ENCODE data around the gene REPIN1.

The REPIN1 gene

DNA sequence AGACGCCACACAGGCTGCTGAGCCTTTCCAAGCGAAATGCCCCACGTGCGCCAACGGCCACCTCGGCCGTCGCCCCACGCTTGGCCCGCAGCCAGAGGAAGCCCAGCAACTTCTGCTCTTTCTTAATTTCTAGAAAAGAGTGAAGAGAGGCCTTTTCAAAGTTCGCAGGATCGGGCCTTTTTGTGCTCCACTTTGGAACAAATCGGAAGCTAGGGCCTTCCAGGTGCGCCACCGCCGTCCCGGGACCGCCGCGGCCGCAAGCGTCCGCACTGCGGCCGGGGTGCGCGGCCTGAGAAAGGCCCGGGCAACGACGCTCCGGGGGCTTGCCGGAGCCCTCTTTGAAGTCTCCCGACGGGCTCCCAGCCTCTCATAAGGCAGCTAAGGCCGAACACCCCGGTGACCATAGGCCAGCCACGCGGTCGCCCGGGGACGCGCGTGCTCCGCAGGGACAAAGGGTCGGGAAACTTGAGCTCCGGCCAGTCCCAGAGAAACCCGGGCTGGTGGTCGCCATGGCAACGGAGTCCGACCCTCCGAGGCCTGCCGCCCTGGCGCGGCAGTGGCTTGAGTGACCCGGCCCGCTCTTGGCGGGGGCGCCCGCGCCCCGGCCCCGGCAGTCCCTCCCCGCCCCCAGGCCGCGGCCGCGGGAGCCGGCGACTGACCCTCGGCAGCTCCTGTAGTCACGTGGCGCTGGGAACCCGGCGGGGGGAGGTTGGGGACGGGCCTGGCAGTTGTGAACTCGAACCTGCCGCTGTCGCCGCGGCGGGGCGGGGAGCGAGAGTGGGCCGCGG lies at the start of gene REPIN1:
Gene REPIN1, plus strand, starts transcription at position 727 of the 788 bp plus-strand sequence. CDS start 890 bp downstream, outside the sequence.
- DNase-seq (ENCODE audit: low spot score): peak; percentile 85

DNA sequence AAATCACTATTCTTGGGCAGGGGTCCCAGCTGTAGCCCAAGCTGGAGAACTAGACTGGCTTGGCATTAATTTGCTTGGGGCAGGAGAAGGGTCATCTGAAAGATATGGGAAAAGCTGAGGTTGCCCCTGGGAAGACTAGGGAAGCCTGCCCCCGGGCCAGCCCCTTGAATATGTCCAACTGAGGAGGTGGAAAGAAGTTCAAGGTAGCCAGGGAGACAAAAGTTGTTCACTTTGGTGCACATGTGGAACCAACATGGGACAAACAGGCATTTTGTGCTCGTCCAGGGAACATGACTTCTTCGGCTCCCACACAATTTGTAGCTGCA lies 46.9 kb upstream of the REPIN1 start:
- no peak for DNase-seq (ENCODE audit: low spot score)

DNA sequence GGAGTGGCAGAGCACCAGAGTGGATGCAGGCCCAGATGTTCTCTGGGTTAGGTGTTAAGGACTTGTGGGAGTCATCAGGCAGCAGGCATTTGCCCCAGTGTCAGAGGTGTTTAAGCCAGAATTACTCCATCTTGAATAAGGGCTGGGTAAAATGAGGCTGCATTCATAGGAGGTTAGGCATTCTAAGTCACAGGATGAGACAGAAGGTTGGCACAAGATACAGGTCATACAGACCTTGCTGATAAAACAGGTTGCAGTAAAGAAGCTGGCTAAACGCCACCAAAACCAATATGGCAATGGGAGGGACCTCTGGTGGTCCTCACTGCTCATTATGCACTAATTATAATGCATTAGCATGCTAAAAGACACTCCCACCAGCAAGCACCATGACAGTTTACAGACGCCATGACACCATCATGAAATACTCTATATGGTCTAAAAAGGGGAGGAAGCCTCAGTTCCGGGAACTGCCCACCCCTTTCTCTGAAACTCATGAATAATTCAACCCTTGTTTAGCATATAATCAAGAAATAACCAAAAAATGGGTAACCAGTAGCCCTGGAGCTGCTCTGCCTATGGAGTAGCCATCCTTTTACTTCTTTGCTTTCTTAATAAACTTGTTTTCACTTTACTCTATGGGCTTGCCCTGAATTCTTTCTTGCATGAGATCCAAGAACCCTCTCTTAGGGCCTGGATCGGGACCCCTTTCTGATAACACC lies 46.3 kb upstream of the REPIN1 start:
- DNase-seq (ENCODE audit: low spot score): no peak

- peak; percentile 43 for DNase-seq (ENCODE audit: low spot score)
These were observed 45.6 kb upstream of the REPIN1 start, which contains the start of the genes ACTR3C and LRRC61 for GRCh38 chr7:150322833-150323681. Gene ACTR3C, minus strand, starts transcription at chr7:150323545. Its CDS starts 28,249 bp downstream, at chr7:150295296. Gene LRRC61, plus strand, starts transcription at chr7:150323355. Its CDS starts 13,507 bp downstream, at chr7:150336862.

GRCh38 chr7:150323682-150324372 lies 44.8 kb upstream of the REPIN1 start:
- DNase-seq (ENCODE audit: low spot score): no peak

DNA sequence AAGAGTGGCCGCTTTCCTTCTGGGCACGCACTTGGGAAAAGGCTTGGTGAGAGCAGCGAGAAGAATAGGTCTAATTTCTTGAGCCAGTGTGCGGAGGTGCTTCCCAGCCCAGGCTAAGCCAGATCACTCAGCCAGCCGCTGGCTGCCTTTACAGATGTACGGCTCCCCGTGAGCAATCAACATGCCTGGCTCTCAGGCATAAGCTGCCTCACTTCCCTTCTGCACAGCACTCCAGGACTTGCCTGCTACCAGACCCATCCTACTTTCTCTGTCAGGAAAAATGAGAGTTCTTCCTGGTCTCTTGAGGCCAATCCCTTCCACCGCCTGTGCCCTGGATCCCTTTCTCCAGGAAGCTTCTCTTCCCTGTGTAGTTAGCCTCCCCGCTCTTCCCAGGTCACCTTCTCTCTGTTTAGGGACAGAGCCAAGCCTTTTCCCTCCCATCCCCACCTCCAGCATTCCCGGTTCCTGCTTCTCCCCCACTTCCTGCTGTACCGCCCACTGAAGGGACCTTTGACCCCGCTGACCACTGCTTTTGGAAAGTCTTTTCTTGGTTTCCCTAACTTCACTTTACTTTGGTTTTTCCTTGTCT lies 44.2 kb upstream of the REPIN1 start:
- DNase-seq (ENCODE audit: low spot score): no peak

DNA sequence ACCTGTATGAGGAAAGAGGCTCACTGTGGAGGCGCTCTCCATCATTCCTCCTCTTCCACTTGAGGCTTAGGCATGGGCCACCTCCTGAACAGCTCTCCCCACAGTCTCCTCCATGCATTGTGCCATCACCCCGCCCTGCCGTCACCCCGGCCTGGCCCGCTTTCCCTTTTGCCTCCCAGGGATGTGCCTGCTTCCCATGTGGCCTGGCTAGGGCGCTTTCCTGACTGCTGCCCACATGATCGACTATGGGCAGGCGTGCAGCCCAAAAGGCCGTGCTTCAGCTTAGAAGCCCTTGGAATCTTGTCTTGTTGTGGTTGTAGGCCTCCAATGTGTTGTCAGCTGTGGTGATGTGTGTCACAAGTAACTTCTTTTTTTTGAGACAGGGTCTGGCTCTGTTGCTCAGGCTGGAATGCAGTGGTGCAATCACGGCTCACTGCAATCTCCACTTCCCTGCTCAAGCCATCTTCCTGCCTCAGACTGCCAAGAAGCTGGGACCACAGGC lies 43.5 kb upstream of the REPIN1 start:
- DNase-seq (ENCODE audit: low spot score): no peak

- no peak for DNase-seq (ENCODE audit: low spot score)
These were observed 42.7 kb upstream of the REPIN1 start for GRCh38 chr7:150325901-150326300.

DNA sequence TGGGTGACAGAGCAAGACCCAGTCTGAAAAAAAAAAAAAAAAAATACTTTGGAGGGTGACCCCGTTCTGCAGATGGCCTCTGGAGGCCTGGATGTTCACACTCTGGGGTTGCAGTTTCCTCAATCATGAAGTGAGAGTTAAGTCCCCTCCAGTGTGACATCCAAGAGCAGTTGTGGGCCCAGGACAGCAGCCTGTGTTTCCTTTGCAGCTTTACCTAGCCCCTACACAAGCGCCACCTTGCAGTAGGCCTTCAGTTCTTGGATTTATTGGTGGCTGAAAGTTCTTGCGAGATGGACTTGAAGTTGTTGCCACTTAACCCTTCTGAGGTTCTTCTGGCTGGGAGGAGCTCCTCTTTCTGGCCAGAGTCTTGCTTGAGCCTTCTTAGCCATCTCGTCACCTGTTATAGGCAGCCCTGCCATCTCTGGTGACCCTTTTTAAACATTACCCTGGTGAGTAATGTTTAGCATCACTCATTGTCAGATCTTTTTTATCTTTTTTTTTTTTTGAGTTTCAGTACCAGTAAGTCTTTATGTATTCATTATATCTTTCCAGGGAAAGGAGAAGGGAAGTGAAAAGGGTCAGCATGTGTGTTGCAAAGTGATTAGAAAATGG lies 41.9 kb upstream of the REPIN1 start:
- no peak for DNase-seq (ENCODE audit: low spot score)

GRCh38 chr7:150327308-150327707 lies 41.3 kb upstream of the REPIN1 start:
- DNase-seq (ENCODE audit: low spot score): no peak

DNA sequence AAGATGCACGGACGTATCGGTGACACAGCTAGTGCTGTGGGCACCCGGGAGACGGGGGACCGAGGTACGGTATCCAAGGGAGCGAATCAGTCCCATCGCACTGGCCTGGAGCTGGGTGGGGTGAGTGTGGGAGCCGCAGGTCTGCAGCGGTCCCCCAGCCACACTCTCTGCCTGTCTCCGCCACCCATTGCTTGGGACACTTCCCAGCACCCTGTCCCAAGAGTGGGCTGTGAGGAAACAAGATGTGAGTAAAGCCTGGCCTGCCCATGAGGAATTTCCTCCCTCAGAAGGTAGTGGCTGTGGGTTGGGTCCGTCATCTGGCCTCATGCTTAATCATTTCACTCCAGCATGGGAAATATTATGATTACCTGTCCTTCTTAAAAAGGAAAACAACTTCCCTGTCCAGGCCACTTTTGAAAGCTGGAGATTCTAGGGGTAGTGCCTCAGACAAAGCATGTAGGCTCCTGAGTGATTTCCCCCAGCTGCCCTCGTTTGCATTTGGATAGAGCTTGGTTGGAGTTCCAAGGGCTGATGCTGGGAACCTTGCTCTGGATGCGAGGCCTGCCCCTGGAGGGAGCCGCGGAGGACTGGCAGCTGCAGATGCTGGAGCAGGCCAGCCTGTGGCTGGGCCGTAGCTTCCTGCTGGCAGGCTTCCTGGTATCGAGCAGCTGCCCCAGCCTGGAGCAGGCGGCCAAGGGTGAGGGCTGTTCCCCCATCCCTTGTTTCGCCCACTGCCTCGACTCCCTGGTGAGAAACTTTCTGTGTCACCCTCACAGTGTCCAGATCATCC lies 39.1 kb upstream of the REPIN1 start:
- DNase-seq (ENCODE audit: low spot score): peak; percentile 64

- DNase-seq (ENCODE audit: low spot score): no peak
These were observed 38.3 kb upstream of the REPIN1 start for GRCh38 chr7:150330211-150330885.

- no peak for DNase-seq (ENCODE audit: low spot score)
These were observed 35.6 kb upstream of the REPIN1 start for GRCh38 chr7:150332852-150333635.

DNA sequence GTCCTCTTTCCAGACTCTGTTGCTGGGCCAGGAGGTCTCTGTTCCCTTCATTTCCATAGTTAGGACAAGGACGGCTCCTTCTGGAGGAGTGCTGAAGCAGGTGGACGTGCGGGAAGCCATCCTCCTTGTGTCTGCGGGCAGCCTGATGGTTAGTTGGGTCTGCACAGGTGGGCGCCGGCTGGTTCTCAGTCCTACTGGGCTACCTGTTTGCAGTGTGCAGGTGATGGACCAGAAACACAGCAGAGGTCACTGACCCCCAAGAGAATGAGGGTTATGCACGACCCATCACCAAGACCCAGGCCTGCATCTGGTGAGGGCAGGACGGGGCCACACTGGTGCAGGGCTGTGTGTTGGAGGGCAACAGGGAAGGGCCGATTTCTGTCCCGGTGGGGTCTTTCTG lies 35.0 kb upstream of the REPIN1 start:
- DNase-seq (ENCODE audit: low spot score): no peak

GRCh38 chr7:150334108-150334507 lies 34.5 kb upstream of the REPIN1 start:
- DNase-seq (ENCODE audit: low spot score): no peak

- DNase-seq (ENCODE audit: low spot score): no peak
These were observed 33.4 kb upstream of the REPIN1 start for GRCh38 chr7:150335108-150335773.

- no peak for DNase-seq (ENCODE audit: low spot score)
These were observed 32.9 kb upstream of the REPIN1 start for GRCh38 chr7:150335774-150336112.

- no peak for DNase-seq (ENCODE audit: low spot score)
These were observed 31.9 kb upstream of the REPIN1 start for GRCh38 chr7:150336746-150337145.
